ENCODE data around the gene APBB1IP.
"Not testable (repeated sequence)": the region's sequence is repeated elsewhere in the genome, so short reads cannot be mapped to it uniquely, and the experiment has no call there.

The APBB1IP gene

GRCh38 chr10:26477501-26477900 is 39.4 kb downstream of the APBB1IP start:
- DNase-seq (ENCODE audit: low read depth in 2 of 2): no peak

GRCh38 chr10:26478061-26478460 is 39.9 kb downstream of the APBB1IP start:
- DNase-seq (ENCODE audit: low read depth in 2 of 2): no peak

GRCh38 chr10:26479766-26480492 is 41.8 kb downstream of the APBB1IP start:
- DNase-seq (ENCODE audit: low read depth in 2 of 2): no peak

GRCh38 chr10:26481315-26481692 is 43.2 kb downstream of the APBB1IP start:
- no peak for DNase-seq (ENCODE audit: low read depth in 2 of 2)

- no peak for DNase-seq (ENCODE audit: low read depth in 2 of 2)
Observed at GRCh38 chr10:26481914-26482550, 43.9 kb downstream of the APBB1IP start.

- no peak for DNase-seq (ENCODE audit: low read depth in 2 of 2)
Observed at GRCh38 chr10:26483554-26483953, 45.4 kb downstream of the APBB1IP start.

- DNase-seq (ENCODE audit: low read depth in 2 of 2): no peak
Observed at GRCh38 chr10:26485150-26485941, 47.2 kb downstream of the APBB1IP start.

GRCh38 chr10:26486304-26486703 is 48.2 kb downstream of the APBB1IP start:
- DNase-seq (ENCODE audit: low read depth in 2 of 2): no peak

- peak in 1 of 2 donors; percentile 45 for DNase-seq (ENCODE audit: low read depth in 2 of 2)
Observed at GRCh38 chr10:26486990-26487850, 49.1 kb downstream of the APBB1IP start.

- no peak for DNase-seq (ENCODE audit: low read depth in 2 of 2)
Observed at GRCh38 chr10:26488344-26488743, 50.2 kb downstream of the APBB1IP start.

GRCh38 chr10:26489081-26489480 is 50.9 kb downstream of the APBB1IP start:
- DNase-seq (ENCODE audit: low read depth in 2 of 2): no peak

- not testable (repeated sequence) for DNase-seq (ENCODE audit: low read depth in 2 of 2)
Observed at GRCh38 chr10:26490367-26490766, 52.2 kb downstream of the APBB1IP start.

GRCh38 chr10:26491276-26491675 is 53.1 kb downstream of the APBB1IP start:
- DNase-seq (ENCODE audit: low read depth in 2 of 2): no peak

GRCh38 chr10:26491934-26492333 is 53.8 kb downstream of the APBB1IP start:
- DNase-seq (ENCODE audit: low read depth in 2 of 2): no peak

GRCh38 chr10:26492725-26493124 is 54.6 kb downstream of the APBB1IP start:
- DNase-seq (ENCODE audit: low read depth in 2 of 2): not testable (repeated sequence)

- DNase-seq (ENCODE audit: low read depth in 2 of 2): no peak
Observed at GRCh38 chr10:26494018-26494417, 55.9 kb downstream of the APBB1IP start.

- DNase-seq (ENCODE audit: low read depth in 2 of 2): no peak
Observed at GRCh38 chr10:26499426-26499825, 61.3 kb downstream of the APBB1IP start.

- no peak for DNase-seq (ENCODE audit: low read depth in 2 of 2)
Observed at GRCh38 chr10:26502986-26503385, 64.8 kb downstream of the APBB1IP start.

- no peak for DNase-seq (ENCODE audit: low read depth in 2 of 2)
Observed at GRCh38 chr10:26503911-26504310, 65.8 kb downstream of the APBB1IP start.

- DNase-seq (ENCODE audit: low read depth in 2 of 2): not testable (repeated sequence)
Observed at GRCh38 chr10:26504429-26504828, 66.3 kb downstream of the APBB1IP start.

- no peak for DNase-seq (ENCODE audit: low read depth in 2 of 2)
Observed at GRCh38 chr10:26505491-26505890, 67.3 kb downstream of the APBB1IP start.

GRCh38 chr10:26506736-26507135 is 68.6 kb downstream of the APBB1IP start:
- DNase-seq (ENCODE audit: low read depth in 2 of 2): no peak

Measured in stimulated activated CD8-positive, alpha-beta memory T cell treated with anti-CD3 and anti-CD28 coated beads, Interleukin-2, amount 100 ng/mL, for 1 hour (primary cell).